ENCODE data around the gene SMIM30.

- TF ChIP-seq CTCF (IDR thresholded peaks at IDR 0.05) (no peak), POLR2A (IDR thresholded peaks at IDR 0.05) (no peak)
Measured at GRCh38 chr7:113161050-113161449, 42.7 kb upstream of the SMIM30 start.

Measured in adrenal gland (tissue), 5 donors.